GM18517 (cell line): ENCODE measurements around the gene FCGR3B.
"Not testable (repeated sequence)": the region's sequence is repeated elsewhere in the genome, so short reads cannot be mapped to it uniquely, and the experiment has no call there.

Source experiments
- ATAC-seq: cut with Tn5 transposase; IDR thresholded peaks from one replicate; pipeline ENCODE4 v1.9.1; 2021; ENCODE audit warnings: mild to moderate bottlenecking, moderate library complexity; ENCODE audit not compliant: unreplicated experiment

FCGR3B gene

DNA sequence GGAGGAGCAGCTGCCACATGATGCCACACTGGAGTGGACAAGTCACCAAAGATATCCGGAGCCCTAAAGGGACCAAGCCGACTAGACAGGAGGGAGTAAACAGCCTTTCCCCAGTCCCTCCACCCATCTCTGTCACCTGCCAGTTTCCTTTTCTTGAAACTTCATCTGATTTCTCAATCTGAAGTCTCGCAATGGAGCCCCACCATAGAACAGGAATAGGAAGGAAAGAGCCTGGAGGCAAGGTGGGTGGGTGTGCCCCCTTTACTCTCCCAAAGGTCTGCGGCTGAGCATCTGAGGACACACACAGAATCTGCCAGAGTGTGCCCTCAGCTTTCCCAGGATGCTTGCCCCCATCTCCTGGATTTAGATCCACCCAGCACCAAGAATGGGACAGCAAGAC lies at the start of gene FCGR3B:
Gene FCGR3B, minus strand, starts transcription at position 101 of the 400 bp plus-strand sequence. Its CDS starts 82 bp downstream, at position 19.
- ATAC-seq: no peak

DNA sequence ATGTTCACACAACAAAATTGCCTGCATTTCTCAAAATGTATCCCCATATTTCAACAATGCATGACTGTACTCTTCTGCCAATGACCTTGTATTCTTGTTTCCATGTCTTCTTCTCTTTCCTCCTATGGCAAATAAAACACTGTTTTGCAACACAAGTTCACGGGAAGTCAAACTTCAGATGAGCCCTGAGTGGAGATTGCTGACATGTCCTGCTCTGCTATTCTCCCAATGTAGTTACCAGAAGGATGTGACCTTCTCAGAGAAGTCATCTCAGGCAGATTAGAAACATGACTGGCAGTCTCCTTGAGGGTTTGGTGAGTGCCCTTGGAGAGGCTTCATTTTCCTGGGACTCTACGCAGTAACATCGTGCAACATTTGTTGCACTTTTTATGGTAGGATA lies 47.5 kb upstream of the FCGR3B start:
- no peak for ATAC-seq

DNA sequence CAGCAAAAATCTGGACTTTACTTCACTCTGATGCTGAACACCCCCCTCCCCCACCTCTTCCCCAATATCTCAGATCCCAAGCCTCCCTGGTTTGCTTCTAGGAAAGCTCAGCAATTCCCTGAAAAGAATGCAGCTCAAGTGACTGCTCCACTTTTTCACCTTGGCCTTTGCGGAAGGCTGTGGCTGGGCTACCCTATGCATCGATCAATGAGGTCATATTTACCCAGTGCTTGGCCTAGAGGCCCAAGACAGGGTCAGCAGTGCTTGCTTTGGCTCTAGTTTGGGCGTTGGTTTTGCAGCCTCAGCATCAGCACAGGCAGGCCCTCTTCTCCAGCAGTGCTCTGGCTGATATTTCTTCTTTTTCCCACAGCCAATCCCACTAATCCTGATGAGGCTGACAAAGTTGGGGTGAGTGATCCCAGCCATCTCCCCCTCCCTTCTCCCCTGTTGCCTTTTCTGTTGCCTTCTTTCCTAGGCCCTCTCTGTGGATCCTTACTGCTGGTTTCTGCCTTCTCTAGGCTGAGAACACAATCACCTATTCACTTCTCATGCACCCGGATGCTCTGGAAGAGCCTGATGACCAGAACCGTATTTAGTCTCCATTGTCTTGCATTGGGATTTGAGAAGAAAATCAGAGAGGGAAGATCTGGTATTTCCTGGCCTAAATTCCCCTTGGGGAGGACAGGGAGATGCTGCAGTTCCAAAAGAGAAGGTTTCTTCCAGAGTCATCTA lies 46.1 kb upstream of the FCGR3B start:
- no peak for ATAC-seq

DNA sequence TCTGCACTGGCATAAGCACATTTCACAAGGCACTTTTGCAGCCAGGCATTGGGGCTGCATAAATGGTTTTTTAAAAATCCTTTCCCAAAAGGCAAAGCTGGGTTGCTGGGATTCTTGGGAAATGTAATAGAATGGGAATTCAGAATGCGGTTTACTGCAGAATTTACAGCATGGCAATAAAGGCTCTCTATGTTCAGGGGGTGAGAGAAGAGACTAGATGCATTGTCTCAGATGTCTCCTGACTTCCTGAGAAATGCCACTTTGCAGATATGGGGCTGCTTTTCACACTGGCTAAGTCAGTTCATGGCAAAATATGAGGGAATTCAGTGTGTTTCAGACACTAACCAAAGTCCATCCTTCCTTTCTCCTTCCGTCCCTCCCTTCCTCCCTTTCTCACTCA lies 45.5 kb upstream of the FCGR3B start:
- no peak for ATAC-seq

DNA sequence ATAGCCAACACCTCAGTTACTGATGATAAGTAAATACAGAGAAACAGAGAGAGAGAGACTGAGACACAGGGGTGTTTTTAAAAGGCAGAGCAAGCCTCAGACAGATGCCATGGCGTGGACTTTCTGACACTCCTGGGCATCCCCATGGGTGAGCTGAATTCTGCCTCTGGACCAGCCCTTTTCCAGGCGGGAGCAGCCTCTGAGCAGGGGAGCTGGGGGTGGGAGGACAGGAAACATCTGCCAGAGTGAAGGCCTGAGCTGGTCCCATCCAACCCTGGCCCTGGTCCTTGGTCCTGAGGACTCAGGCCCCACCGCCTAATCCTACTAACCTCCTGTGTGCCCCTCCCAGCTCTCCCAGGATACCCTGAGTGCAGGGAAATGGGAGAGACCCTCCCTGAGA lies 43.9 kb upstream of the FCGR3B start:
- ATAC-seq: not testable (repeated sequence)

DNA sequence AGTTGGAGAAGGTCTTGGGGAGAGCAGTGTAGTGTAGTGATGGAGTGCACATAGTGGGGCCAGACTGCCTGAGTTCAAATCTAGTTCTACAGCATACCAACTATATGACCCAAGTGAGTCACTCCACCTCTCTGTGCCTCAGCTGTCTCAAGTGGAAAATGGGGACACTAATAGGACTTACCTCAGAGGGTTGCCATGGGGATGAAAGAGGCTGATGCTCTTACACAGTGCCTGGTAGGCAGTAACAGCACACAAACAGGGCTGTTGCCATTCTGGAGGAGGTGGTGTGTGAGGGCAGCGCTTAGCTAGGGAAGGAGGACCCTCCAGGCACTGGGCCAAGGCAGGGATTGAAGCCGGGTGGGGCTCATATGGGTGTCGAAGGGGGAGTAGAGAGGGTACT lies 43.5 kb upstream of the FCGR3B start:
- not testable (repeated sequence) for ATAC-seq

DNA sequence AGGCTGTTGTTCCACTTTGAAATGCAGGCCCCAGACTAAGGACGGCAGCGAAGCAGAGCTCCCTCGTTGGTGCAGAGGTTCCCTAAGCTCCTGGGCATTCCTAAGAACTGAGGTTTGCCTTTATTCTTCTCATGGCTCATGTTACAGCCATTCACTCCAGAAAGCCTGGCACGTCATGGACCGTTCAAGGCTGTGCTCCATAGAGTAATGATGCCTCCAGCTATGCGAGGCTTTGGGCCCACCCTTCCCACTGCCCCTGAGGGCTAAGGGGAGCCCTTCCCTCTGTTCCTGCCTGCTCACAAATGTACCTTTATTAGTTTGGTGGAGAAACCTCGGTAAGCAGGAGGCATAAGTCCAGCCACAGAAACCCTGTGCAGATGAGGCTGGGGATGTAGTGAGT lies 42.5 kb upstream of the FCGR3B start:
- ATAC-seq: not testable (repeated sequence)

DNA sequence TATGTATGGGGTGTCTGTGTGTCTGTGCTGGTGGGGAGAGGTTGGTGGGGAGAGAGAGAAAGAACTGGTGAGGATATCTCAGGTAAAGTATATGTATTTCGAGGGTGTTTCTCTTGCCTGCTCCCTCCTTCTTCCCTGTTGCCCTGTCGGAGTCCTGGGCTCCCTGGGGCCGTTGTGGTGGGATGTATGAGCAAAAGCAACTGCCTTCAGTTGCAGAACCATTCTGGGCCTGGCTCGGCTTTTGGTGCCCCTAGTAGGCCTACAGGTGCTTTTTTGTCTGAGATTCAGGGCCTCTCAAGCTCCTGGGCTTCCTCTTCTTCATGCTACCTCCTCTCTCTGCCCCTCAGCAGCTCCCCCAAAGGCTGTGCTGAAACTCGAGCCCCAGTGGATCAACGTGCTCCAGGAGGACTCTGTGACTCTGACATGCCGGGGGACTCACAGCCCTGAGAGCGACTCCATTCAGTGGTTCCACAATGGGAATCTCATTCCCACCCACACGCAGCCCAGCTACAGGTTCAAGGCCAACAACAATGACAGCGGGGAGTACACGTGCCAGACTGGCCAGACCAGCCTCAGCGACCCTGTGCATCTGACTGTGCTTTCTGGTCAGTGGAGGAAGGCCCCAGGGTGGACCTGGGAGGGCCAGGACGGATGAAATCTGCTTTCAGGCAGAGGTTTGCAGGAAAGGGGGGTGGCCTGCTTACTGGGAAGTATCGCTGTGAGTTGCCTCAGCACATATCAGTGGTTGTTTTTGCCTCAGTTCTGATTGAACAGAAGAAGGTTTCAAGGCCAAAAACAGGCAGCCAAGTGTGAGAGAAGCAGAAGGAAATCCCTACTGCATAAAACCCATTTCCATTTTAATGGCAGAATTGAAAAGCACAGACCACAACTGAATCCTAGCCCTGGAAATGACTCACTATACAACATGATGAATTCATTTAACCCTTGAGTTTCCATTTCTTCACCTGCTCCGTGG lies 40.4 kb upstream of the FCGR3B start:
- not testable (repeated sequence) for ATAC-seq

DNA sequence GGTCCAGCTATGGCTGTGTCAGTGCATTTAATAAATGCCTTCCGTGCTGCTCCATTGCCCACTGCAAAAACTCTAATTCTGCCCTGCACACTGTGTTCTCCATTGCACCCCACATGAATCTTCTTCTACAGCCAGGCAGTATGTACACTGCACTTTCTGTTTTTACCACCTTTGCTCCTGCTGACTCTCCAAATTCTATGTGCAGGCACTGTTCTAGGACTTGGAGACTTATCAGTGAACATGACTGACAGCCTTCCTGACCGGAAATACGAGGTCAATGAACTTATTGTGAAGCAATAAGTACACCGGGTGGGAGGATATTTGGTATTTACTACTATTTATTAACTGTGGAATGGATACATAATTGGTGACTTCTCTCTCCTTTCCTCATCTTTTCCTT lies 33.7 kb upstream of the FCGR3B start:
- ATAC-seq: not testable (repeated sequence)

DNA sequence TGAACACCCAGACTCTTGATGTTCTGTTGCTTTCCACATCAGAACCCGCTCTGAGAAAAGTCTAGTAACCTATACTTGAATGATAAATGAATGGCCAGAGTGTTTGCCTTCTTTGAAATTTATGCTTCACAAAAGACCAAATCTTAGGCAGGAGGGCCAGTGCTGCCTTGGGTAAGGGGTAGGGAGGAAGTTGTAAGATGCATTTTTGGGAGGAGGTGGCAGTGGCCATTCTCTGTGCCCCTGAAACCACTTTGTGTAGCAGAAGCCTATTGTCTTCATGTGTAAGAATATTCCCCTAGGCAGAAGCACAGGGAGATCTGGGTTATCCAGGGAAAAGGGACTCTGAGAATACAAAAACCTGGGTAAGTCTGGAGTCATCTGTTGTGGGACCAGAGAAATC lies 32.6 kb upstream of the FCGR3B start:
- peak; percentile 8 for ATAC-seq

DNA sequence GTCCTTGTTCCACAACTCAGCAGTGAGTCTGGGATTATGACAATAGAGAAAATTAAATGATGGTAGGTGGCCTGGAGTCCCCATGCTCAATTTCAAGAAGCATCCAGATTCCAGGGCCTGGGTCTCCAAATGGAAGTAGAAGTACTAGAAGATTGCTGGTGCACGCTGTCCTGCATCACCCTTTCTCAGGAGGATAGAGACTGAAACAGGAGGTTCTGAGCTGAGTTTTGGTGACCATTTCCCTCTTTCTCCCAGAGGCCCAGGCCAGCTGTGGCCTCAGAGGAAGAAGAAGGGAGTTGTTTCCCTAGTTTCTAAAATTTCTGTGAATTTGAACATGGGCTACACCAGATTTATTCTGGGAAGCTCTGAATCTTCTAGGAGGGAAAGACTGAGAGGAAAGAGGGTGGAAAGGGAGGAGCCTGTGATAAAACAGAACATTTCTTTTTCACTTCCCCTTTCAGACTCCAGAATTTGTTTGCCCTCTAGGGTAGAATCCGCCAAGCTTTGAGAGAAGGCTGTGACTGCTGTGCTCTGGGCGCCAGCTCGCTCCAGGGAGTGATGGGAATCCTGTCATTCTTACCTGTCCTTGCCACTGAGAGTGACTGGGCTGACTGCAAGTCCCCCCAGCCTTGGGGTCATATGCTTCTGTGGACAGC lies 31.8 kb upstream of the FCGR3B start, which contains the start of gene FCGR2B:
Gene FCGR2B, plus strand, starts transcription at position 460 of the 656 bp plus-strand sequence. Its CDS starts 99 bp downstream, at position 559.
- ATAC-seq: peak; percentile 66

DNA sequence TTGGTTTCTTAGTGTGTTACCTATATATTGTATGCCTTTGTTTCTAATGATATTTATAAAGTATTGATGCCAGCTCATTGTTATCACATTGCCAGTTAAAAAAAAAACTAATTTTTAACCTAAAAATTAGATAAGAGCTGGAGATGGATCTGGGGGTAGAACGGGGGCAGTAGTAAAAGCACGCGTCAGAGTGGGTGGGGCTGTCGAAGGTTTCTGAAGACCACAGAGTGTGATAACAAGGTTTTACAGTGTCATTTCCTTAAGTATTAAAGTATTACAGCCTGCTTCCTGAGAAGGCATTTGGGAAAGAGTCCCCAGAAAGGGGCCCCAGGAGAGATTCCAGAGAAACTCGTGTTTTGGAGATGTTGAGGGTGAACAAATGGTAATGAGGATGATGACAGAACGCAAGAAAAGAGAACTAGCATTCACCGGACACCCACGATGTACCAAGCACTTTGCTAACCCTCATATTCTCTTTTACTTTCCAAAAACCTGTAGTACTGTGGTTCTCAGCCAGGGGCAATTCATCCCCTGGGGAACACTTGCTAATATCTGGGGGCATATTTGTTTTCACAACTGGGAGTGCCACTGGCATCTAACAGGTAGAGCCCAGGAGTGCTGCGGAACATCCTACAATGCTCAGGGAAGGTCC lies 30.8 kb upstream of the FCGR3B start:
- ATAC-seq: peak; percentile 48

DNA sequence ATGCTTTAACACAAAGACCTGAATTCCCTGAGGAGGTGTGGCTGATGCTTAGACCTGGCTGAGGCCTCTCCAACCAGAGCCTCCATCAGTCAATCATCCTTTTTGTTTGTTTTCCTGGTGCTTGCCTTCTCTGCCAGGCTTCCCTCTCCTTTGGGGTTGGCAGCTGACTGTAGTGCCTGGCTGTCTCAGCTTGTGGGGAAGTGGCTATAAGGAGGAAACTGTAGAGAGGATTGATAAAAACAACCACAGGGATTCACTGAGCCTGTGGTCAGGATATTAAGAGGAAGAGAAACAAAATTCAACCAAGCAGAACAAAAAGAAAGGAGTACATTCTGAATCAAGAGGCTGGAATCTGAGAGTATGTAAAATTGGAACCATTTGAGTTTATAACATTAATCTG lies 27.5 kb upstream of the FCGR3B start:
- ATAC-seq: not testable (repeated sequence)

DNA sequence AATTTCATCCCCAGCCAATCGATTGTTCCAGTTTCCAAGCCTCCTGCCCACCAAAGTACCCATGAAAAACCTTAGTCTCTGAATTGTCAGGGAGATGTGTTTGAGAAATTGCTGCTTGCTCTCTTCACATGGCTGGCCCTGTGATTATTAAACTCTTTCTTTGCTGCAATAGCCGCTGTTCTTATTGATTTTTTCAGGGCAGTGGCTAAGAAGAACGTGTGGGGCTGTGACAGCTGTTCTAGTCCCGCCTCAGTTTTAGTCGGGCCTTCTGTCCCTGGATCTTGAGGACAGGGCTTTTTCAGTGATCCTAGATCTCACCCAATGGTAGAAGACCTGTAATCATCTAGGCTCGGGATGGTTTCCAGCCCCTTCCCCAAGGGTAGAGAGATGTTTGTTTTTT lies 23.0 kb upstream of the FCGR3B start:
- not testable (repeated sequence) for ATAC-seq

DNA sequence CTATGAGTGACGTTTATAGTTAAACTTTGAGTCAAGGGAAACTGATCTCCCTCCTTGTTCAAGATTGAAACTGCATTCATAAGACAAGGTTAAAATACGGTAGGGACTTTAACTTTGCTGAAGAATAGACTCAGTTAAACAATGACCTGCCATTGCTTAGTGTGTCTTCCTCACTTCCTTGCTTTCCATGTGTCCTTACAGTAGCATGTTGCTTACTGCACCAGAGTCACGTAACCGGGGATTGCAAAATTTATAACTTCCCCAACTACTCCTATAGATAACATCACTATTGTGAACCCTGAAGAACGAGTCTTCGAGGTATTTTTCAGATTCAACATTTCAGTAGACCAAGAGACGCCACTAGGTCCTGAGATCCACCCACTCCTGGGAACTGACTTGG lies 22.6 kb upstream of the FCGR3B start:
- ATAC-seq: not testable (repeated sequence)

DNA sequence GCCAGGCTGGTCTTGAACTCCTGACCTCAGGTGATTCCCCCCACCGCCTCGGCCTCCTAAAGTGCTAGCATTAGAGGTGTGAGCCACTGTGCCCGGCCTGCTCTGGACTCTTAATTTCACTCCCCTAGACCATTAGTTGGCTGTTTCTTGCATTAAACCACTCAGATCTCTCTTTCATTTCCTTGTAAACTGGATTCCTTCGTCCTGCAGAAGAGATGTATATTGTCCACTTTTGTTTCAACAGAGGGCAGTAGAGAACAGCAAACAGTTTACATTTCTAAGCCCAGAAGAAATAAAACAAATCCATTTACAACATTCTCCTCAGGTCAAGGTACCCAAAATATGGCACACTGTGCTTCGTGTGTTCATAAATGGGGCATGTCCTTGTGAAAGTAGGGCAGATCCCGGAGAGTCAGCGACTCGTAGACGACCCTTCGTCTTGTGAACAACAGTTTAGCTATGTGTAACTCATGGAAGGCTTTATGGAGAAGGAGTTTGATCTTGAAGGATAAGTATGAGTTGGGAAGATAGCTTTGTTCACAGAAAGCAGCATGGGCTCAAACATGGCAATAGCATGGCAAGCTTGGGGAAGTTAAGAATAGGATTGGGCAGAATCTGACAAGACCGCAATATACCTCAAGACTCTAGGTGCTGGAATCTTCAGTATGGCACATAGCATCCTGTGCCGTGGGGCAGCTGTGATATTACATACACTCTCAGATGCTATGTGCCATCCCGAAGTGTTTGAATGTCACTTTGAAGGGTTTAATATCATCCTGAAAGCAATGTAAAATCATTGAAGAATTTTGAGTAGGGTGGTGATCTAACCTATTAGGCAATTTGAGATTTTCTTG lies 16.8 kb upstream of the FCGR3B start:
- ATAC-seq: not testable (repeated sequence)

DNA sequence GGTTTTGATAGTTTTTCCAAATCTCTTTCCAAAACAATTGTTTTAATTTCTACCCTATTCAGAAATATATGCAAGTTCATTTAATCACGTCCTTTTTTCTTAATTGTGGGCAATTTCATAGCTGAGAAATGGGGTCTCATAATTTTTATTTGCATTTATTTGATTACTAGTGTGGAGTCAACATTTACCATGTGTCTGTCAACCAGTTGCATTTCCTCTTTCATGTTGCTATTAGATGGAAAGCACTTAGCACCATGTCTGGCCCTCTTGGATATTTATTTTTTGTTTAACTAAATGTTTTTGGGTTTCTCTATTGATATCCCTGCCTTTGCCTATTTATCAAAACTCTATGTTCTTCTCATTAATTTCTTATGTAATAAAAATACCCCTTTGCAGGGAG lies 13.9 kb upstream of the FCGR3B start:
- not testable (repeated sequence) for ATAC-seq

DNA sequence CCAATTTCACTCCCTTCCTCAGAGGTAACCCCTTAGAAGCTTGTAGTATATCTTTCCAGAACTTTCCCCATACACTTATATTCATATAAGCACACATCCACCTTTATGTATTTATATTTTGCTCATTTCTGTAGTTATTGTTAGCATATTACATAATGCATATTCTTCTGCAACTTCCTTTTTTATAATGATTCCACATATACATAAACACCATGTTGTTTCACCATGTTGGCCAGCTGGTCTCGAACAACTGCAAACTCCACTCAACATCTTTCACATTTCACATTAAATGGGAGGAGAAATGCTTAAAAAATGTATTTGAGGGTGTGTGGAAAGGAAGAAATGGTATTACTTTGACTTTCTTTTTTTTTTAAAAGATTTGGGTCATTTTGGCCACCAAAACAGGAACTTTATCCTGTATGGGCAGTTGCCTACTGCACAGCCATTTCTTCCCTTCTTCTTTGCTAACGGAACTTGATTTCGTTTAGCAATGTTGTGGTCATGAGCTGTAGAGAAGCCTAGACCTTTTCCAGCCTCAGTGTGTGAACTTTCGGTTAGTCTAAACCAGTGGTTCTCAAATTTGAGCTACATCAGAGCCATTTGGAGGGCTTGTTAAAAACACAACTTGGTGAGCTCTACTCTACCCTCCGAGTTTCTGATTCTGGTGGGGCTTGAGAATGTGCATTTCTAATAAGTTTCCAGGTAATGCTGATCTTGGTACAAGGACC lies 12.7 kb upstream of the FCGR3B start:
- not testable (repeated sequence) for ATAC-seq

DNA sequence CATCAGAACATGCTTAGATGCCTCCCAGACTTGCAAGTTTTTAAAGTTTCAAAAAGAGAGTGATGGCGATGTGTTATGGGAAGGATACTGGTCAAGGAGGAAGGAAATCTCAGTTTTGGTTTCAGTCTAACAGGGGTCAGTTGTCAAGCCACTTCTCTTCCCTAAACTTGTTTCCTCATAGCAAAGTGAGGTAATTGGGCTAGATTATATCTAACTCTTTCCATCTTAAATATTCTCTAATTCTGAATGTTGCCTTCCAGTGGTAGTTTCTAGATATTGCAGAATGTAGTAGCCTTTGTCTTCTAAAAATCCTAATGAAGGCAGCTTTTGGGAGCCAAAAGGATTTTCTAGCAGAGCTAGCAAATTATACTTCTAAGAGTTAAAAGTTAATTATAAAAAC lies 11.7 kb upstream of the FCGR3B start:
- ATAC-seq: not testable (repeated sequence)
